ENCODE measurements around the gene ZDHHC18. TPM values are rescaled to one million over a fixed set of nuclear protein-coding genes. Genes with fewer than 3 reads are reported as not detected.

Gene ZDHHC18
- total and polyA plus RNA-seq, 2 of the 8 experiments (the other 6 are each of a cell fraction or from before 2014, with no cell fraction given), result 29.7 to 49.8 TPM

- TF ChIP-seq SAP30 (IDR thresholded peaks at IDR 0.05; ENCODE audit: insufficient read depth, insufficient replicate concordance, low read length), result no peak
- no peak for TF ChIP-seq PHF8 (conservative IDR thresholded peaks at IDR 0.05; ENCODE audit: low read depth, low read length)
- no peak for TF ChIP-seq MAFK (IDR thresholded peaks at IDR 0.05; ENCODE audit: low read depth, low read length)
- TF ChIP-seq BCL11A (IDR thresholded peaks at IDR 0.05; ENCODE audit: low read depth in 2 of 2, low read length in 2 of 2), result no peak
These were observed 43.8 kb upstream of the ZDHHC18 start (continued) for GRCh38 chr1:26782521-26783212.

Measured in H1 (cell line).